ENCODE measurements around the gene LINGO3.

Gene LINGO3

DNA sequence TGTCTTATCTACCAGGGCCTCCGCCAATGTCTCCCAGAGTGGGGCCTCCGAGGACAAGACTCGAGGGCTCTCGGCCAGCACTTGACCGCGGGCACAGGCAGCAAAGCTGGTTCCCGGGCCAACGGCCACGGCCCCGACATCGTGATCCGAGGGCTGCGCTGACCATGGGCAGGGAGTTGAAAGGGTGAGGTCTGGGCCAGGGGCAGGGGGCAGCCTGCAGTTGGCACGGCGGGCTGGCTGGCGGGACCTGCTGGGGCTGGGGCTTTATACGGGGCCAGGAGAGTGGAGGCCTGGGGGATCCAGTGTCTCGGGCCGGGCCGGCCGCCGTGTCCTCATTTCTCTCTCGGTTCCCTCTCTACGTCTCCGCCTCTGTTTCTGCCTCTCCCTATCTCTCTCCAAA, 9.8 kb upstream of the LINGO3 start:
- Histone ChIP-seq H3K4me1 (ENCODE audit: control insufficient read depth, insufficient read depth, low read length, poor library complexity, severe bottlenecking) (no peaks in the 10 kb centered on the region), H3K27ac (ENCODE audit: insufficient read depth, low read length, poor library complexity, severe bottlenecking) (no peak overlapping the region), H3K4me3 (ENCODE audit: insufficient read depth, low read depth, low read length, poor library complexity, severe bottlenecking) (no peak overlapping the region), H3K36me3 (ENCODE audit: control insufficient read depth, insufficient read depth, low read length) (peaks cover 8% of the 10 kb centered on the region), H3K9me3 (ENCODE audit: control insufficient read depth, low read length) (peaks cover 7% of the 10 kb centered on the region), H3K27me3 (replicated peaks; ENCODE audit: control insufficient read depth, insufficient read depth, low read length, poor library complexity, severe bottlenecking) (peaks cover 7% of the 10 kb centered on the region)
- DNase-seq: no peak

DNA sequence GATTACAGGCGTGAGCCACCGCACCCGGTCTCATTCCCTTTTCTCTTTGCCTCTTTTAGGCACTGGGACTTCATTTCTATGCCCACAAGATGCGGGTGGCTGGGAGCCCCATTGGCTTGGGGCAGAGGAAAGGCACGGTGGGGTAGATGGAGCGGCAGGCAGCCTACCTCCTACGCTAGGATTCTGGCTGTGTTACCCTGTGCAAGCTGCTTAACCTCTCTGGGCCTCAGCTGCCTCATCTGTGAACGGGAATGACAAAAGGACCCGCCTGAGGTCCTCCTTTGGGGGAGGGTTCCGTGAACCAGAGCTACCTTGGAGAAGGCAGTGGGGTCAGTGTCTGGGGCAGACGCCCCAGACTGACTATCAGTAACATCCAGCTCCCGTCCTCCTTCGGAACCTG, 9.3 kb upstream of the LINGO3 start:
- peaks cover 7% of the 10 kb centered on the region for H3K9me3 ChIP-seq (ENCODE audit: control insufficient read depth, low read length)
- no peak for DNase-seq
- H3K36me3 ChIP-seq (ENCODE audit: control insufficient read depth, insufficient read depth, low read length): peaks cover 4% of the 10 kb centered on the region
- H3K27ac ChIP-seq (ENCODE audit: insufficient read depth, low read length, poor library complexity, severe bottlenecking): no peak overlapping the region
- peaks cover 11% of the 10 kb centered on the region for H3K27me3 ChIP-seq (replicated peaks; ENCODE audit: control insufficient read depth, insufficient read depth, low read length, poor library complexity, severe bottlenecking)
- H3K4me1 ChIP-seq (ENCODE audit: control insufficient read depth, insufficient read depth, low read length, poor library complexity, severe bottlenecking): no peaks in the 10 kb centered on the region
- H3K4me3 ChIP-seq (ENCODE audit: insufficient read depth, low read depth, low read length, poor library complexity, severe bottlenecking): no peak overlapping the region

DNA sequence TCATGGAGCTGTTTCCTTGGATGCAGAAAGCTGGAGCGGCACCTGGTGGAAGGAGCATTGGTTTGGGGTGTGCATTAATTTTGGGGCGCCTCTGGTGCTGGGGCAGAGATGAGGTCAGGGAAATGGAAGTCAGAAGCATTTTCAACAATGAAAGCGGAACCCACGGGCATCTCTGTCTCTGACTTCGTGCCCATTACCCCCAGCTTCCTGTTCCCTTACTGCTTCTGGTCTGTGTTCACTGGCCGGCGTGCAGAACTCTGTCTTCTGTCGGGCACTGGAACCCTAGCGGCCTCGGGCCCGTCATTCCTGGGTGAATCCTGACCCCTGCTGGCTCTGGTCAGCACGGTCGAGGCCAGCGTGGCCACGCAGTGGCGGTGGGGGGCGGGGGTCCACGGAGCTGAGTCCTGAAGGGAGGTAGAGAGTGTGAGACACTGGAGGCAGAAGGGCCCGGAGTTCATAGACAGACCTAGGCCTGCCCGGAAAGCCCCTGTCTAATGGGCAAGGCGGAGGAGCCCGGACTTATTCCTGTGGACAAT, 7.9 kb upstream of the LINGO3 start:
- no peaks in the 10 kb centered on the region for H3K4me1 ChIP-seq (ENCODE audit: control insufficient read depth, insufficient read depth, low read length, poor library complexity, severe bottlenecking)
- no peak overlapping the region for H3K4me3 ChIP-seq (ENCODE audit: insufficient read depth, low read depth, low read length, poor library complexity, severe bottlenecking)
- peaks cover 11% of the 10 kb centered on the region for H3K27me3 ChIP-seq (replicated peaks; ENCODE audit: control insufficient read depth, insufficient read depth, low read length, poor library complexity, severe bottlenecking)
- H3K9me3 ChIP-seq (ENCODE audit: control insufficient read depth, low read length): peaks cover 7% of the 10 kb centered on the region
- no peak for DNase-seq
- H3K27ac ChIP-seq (ENCODE audit: insufficient read depth, low read length, poor library complexity, severe bottlenecking): no peak overlapping the region
- H3K36me3 ChIP-seq (ENCODE audit: control insufficient read depth, insufficient read depth, low read length): peaks cover under 1% of the 10 kb centered on the region

DNA sequence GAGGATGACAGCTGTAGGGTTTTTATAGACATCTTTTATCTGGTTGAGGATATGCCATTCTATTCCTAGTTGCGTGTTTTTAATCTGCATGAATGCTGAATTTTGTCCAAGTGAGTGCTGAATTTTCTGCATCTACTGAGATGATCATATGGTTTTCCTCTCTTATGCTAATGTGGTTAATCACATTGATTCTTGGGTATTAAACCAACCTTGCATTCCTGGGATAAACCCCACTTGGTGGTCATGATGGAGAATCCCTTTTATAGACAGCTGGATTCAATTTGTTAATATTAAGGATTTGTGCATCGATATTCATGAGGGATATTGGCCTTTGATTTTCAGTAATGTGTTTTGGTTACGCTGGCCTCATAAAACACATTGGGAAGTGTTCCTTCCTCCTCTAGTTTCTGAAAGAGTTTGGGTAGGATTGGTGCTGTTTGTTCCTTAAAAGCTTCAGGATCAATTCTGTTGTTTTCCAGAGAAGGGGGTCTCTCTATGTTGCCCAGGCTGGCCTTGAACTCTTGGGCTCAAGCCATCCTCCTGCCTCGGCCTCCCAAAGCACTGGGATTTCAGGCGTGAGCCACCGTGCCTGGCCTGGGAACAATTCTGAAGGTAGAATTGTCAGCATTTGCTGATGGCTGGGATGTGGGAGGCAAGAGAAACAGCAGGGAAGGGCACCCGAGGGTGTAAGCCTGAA, 7.3 kb upstream of the LINGO3 start:
- Histone ChIP-seq H3K4me1 (ENCODE audit: control insufficient read depth, insufficient read depth, low read length, poor library complexity, severe bottlenecking) (no peaks in the 10 kb centered on the region), H3K9me3 (ENCODE audit: control insufficient read depth, low read length) (peaks cover 7% of the 10 kb centered on the region), H3K27ac (ENCODE audit: insufficient read depth, low read length, poor library complexity, severe bottlenecking) (no peak overlapping the region), H3K4me3 (ENCODE audit: insufficient read depth, low read depth, low read length, poor library complexity, severe bottlenecking) (no peak overlapping the region), H3K27me3 (replicated peaks; ENCODE audit: control insufficient read depth, insufficient read depth, low read length, poor library complexity, severe bottlenecking) (peaks cover 11% of the 10 kb centered on the region), H3K36me3 (ENCODE audit: control insufficient read depth, insufficient read depth, low read length) (no peaks in the 10 kb centered on the region)
- DNase-seq: no peak

DNA sequence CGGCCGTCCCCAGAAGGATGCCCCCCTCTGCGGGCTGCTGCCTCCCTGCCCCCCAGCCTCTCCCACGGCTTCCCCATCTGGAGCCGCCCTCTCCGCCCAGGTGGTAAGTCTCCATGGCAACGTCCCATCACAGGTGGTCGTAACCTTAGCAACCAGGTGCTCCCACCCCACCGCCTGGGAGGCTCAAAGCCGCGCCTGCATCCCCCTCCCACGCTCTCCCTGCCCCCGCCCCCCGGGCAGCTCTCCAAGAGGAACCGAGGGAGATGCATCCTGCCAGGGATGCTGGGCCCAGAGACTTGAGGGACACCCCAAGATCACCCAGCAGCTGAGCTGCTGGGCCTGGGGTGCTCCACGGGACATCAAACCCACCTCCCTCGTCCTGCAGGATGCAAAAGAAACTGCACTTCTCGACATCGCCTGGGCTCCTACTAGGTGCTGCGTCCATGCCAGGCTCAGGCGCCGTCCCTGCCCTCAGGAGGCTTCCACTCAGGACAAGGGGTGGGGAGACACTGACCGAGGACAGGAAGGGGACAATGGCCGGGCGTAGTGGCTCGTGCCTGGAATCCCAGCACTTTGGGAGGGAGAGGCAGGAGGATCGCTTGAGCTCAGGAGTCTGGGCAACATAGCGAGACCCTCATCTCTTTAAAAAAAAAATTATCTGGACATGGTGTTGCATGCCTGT, 5.0 kb upstream of the LINGO3 start:
- H3K9me3 ChIP-seq (ENCODE audit: control insufficient read depth, low read length): peaks cover 7% of the 10 kb centered on the region
- DNase-seq: no peak
- no peak overlapping the region for H3K27ac ChIP-seq (ENCODE audit: insufficient read depth, low read length, poor library complexity, severe bottlenecking)
- H3K27me3 ChIP-seq (replicated peaks; ENCODE audit: control insufficient read depth, insufficient read depth, low read length, poor library complexity, severe bottlenecking): peaks cover 24% of the 10 kb centered on the region
- no peak overlapping the region for H3K4me3 ChIP-seq (ENCODE audit: insufficient read depth, low read depth, low read length, poor library complexity, severe bottlenecking)
- no peaks in the 10 kb centered on the region for H3K36me3 ChIP-seq (ENCODE audit: control insufficient read depth, insufficient read depth, low read length)
- no peaks in the 10 kb centered on the region for H3K4me1 ChIP-seq (ENCODE audit: control insufficient read depth, insufficient read depth, low read length, poor library complexity, severe bottlenecking)

DNA sequence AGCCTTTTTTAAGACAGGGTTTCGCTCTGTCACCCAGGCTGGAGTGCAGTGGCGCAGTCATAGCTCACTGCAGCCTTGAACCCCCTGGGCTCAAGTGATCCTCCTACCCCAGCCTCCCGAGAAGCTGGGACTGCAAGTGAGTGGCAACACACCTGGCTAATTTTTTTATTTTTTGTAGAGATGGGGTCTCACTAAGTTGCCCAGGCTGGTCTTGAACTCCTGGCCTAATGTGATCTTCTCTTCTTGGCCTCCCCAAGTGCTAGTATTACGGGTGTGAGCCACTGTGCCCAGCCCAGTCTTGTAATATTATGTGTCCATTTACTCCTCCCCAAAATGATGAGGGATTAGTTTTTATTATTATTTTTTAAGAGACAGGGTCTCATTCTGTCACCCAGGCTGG, 3.1 kb upstream of the LINGO3 start:
- H3K4me1 ChIP-seq (ENCODE audit: control insufficient read depth, insufficient read depth, low read length, poor library complexity, severe bottlenecking): no peaks in the 10 kb centered on the region
- H3K27ac ChIP-seq (ENCODE audit: insufficient read depth, low read length, poor library complexity, severe bottlenecking): no peak overlapping the region
- peaks cover 7% of the 10 kb centered on the region for H3K9me3 ChIP-seq (ENCODE audit: control insufficient read depth, low read length)
- no peak for DNase-seq
- no peaks in the 10 kb centered on the region for H3K36me3 ChIP-seq (ENCODE audit: control insufficient read depth, insufficient read depth, low read length)
- peaks cover 41% of the 10 kb centered on the region for H3K27me3 ChIP-seq (replicated peaks; ENCODE audit: control insufficient read depth, insufficient read depth, low read length, poor library complexity, severe bottlenecking)
- no peak overlapping the region for H3K4me3 ChIP-seq (ENCODE audit: insufficient read depth, low read depth, low read length, poor library complexity, severe bottlenecking)

DNA sequence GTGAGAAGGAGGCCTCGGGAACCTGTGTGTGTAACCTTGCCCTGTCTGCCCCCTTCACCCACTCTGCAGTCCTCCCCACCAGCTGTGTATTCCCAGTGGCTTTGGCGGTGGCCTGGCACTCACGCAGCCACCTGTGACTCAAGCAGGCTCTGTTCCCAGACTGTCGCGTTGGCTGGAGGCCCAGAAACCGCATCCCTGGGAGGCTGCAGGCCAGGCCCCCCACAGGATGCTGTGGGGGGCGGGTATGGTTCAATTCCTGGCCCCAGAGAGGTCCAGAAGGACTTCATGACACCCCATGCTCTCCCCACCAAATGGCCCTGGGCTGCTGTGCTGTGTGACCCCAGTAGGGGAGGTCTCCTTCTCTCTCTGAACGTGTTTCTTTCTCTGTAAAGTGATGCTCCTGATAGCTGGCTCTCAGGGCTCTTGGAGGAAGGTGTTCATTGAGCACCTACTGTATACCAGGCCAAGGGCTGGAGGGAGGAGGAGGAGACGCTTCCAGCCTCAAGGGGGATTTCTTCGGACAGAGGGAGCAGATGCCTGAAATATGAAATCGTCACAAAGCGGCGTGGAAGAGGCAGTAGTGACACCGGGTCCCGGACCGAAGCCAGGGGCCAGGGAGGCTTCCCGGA, 1.9 kb upstream of the LINGO3 start:
- H3K4me1 ChIP-seq (ENCODE audit: control insufficient read depth, insufficient read depth, low read length, poor library complexity, severe bottlenecking): no peaks in the 10 kb centered on the region
- no peaks in the 10 kb centered on the region for H3K36me3 ChIP-seq (ENCODE audit: control insufficient read depth, insufficient read depth, low read length)
- DNase-seq: no peak
- no peak overlapping the region for H3K27ac ChIP-seq (ENCODE audit: insufficient read depth, low read length, poor library complexity, severe bottlenecking)
- H3K4me3 ChIP-seq (ENCODE audit: insufficient read depth, low read depth, low read length, poor library complexity, severe bottlenecking): no peak overlapping the region
- no peaks in the 10 kb centered on the region for H3K9me3 ChIP-seq (ENCODE audit: control insufficient read depth, low read length)
- H3K27me3 ChIP-seq (replicated peaks; ENCODE audit: control insufficient read depth, insufficient read depth, low read length, poor library complexity, severe bottlenecking): peaks cover 45% of the 10 kb centered on the region

DNA sequence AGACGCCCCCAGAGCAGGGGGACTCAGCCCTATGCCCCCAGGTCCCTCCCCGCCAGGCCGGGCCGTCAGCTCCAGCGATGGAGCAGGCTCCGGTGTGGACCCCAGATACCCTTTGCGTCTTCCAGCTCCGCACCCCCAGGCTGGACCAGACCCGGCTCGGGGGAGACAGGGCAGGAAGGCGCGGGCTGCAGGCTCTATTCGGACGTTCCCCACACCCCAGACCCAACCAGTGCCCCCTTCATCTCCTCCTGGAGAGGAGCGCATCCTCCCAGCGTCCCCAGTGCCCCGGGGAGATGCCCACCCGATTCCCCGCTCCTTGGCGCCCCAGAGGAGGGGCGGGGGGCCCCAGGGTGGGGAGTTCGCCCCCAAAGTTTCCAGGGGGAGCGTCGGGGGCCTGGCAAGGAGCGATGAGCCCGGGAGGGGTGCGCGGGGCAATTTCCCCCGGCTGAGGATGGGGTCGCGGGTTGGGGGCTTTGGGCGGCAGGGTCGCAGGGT, 389 bp downstream of the LINGO3 start:
- no peaks in the 10 kb centered on the region for H3K9me3 ChIP-seq (ENCODE audit: control insufficient read depth, low read length)
- peaks cover 44% of the 10 kb centered on the region for H3K27me3 ChIP-seq (replicated peaks; ENCODE audit: control insufficient read depth, insufficient read depth, low read length, poor library complexity, severe bottlenecking)

DNA sequence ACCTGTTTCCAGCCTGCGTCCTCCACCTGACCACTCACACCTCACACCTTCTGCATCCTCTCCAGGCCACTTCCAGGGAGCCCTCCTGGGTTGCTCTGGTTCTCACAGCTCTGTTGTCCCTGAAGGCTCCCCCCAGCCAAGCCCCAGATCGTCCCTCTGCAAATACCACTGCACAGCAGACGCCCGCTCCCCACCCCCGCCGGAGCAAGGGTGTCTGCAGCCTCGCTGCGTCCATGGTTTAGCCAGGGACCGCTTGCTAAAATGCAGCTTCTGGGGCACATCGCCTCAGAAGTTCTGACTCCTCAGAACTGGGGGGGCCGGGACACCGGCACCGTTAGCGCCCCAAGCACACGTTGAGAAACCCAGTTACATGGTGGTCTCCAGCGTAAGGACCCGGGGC, 983 bp downstream of the LINGO3 start:
- H3K27ac ChIP-seq (ENCODE audit: insufficient read depth, low read length, poor library complexity, severe bottlenecking): no peak overlapping the region
- no peaks in the 10 kb centered on the region for H3K9me3 ChIP-seq (ENCODE audit: control insufficient read depth, low read length)
- H3K4me1 ChIP-seq (ENCODE audit: control insufficient read depth, insufficient read depth, low read length, poor library complexity, severe bottlenecking): peaks cover 9% of the 10 kb centered on the region
- no peak overlapping the region for H3K4me3 ChIP-seq (ENCODE audit: insufficient read depth, low read depth, low read length, poor library complexity, severe bottlenecking)
- H3K36me3 ChIP-seq (ENCODE audit: control insufficient read depth, insufficient read depth, low read length): no peaks in the 10 kb centered on the region
- peaks cover 45% of the 10 kb centered on the region for H3K27me3 ChIP-seq (replicated peaks; ENCODE audit: control insufficient read depth, insufficient read depth, low read length, poor library complexity, severe bottlenecking)
- DNase-seq: no peak

More for the DNA sequence above, 389 bp downstream of the LINGO3 start:
- DNase-seq: no peak
- no peaks in the 10 kb centered on the region for H3K36me3 ChIP-seq (ENCODE audit: control insufficient read depth, insufficient read depth, low read length)
- no peak overlapping the region for H3K4me3 ChIP-seq (ENCODE audit: insufficient read depth, low read depth, low read length, poor library complexity, severe bottlenecking)
- no peak overlapping the region for H3K27ac ChIP-seq (ENCODE audit: insufficient read depth, low read length, poor library complexity, severe bottlenecking)
- peaks cover 7% of the 10 kb centered on the region for H3K4me1 ChIP-seq (ENCODE audit: control insufficient read depth, insufficient read depth, low read length, poor library complexity, severe bottlenecking)
